NCI-H146 treated with DMSO at 0.1 percent for 48 hours (cell line): ENCODE data around the gene DNAJA3.

Source experiments
- DNase-seq: peaks from one replicate; lab custom pipeline; 2025; ENCODE audit not compliant: unreplicated experiment; lab: John Stamatoyannopoulos, UW

Gene DNAJA3

DNA sequence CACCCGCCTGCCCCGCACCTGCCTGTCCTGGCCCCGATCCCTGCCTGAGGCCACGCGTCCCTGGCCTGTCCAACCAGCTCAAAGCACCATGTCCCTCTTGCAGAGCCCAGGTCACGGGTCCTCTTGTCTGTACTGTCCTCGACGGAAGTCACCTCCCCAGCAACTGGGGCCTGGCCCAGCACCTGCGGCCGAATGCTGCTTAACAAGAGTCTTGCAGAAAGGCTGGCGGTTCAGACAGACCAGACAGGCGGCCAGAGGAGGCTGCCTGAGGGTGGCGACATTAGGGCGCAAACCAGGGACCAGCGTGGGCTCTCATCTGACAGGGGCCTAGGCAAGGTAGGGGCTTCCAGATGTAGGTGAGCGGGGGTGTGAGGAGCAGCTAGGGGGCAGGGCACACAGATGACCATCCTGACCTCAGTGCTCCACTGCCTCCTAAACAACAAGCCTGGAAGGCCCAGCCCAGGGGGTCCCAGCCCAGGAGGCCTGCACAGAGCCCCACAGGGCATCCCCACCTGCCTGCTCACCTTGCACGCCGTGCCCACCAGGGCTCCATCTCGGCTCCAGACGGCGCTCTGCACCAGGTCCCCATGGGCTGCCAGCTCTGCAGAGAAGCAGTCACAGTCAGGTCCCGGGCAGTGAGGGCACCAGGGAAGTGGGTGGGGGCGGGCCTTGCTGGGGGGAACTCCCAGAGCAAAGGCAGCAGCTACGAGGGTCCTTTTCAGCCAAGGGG, 20.5 kb upstream of the DNAJA3 start:
- no peak for DNase-seq

DNA sequence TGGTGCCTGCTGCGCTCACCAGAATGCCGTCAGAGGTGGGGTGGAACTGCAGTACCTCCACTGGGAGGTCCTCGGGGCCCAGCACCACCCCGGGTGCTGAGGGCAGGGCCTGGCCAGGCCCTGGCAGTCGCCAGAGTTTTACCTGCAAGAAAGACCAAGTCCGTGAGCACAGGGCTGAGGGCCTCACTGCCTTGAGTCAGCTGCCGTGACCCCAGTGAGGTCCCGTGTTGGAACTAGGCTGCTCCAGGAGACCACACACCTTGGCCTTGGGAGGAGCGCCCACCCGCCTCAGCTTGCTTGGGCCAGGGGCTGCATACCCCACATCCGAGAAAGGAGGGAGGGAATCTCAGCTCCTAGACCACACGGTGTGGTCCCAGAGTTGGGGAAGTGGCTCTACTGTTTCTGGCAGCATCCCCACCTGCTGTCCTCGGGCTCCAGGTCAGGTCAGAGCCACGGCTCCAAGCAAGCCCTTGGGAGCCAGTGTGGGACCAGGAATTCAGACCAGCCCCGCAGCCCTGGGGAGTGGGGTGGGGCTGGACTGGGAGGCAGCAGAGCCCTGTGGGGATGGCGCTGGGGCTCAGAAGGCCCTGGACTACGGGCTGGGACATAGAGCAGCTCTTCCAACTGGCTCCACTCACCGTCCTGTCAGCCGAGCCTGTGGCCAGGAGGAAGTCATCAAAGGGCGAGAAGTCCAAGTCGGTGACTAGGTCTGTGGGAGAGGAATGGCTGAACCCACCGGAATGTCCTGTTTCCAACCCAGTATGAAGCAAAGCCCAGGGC, 17.9 kb upstream of the DNAJA3 start:
- DNase-seq, result no peak

DNA sequence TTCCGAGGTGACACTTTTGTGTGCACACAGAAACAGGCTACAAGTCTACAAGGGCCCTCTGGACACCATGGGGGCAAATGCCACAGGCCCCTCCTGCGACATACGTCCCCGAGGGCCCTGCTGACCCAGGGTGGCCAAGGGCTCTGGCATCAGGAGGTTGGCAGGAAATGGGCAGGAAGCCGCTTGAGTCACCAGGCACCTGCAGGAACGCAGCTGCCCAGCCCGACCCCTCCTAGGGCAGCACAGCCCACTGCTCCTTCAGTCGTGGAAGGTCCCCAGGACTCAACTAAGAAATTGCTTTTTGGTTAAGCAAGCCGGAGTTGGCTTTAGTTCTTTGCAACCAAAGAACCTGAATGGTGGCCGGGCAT, 17.4 kb upstream of the DNAJA3 start:
- DNase-seq, result no peak

DNA sequence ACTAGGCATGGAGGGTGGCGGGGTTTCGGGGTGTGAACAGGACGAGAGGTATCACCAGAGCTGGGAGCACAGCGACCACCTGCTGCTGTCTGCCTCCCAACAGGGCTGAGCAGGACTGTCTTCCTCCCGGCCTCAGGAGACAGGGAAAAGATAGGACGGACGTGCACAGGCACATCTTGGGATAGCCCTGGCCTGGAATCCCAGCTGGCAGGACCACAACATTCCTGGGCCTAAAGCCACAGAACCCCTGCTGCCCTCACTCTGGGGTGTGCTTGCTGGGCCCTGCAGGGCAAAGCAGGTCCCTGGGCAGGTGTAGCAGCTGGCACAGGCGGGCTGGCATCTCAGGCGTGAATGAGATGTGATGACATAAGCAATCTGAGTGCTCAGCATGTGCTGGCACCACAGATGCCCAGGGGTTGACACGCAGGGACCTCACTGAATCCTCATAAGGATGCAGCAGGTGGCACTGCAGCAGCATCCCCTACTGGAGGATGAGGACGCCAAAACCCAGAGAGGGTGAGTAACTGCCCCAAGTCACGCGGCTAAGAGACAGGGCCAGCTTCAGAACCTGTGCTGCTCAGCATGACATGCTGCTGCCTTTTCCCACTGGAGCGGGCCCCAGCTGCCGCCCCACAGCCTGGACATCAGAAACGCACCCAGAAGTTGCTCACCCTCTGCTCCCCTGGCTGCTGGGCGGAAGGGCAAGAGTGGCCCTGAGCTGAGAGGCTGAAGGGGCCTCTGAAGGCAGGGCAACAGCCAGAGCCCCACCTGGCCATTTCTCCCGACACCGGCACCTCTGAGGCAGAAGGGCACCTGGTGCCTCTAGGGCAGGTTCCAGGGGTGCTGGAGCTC, 16.4 kb upstream of the DNAJA3 start:
- DNase-seq, result no peak

DNA sequence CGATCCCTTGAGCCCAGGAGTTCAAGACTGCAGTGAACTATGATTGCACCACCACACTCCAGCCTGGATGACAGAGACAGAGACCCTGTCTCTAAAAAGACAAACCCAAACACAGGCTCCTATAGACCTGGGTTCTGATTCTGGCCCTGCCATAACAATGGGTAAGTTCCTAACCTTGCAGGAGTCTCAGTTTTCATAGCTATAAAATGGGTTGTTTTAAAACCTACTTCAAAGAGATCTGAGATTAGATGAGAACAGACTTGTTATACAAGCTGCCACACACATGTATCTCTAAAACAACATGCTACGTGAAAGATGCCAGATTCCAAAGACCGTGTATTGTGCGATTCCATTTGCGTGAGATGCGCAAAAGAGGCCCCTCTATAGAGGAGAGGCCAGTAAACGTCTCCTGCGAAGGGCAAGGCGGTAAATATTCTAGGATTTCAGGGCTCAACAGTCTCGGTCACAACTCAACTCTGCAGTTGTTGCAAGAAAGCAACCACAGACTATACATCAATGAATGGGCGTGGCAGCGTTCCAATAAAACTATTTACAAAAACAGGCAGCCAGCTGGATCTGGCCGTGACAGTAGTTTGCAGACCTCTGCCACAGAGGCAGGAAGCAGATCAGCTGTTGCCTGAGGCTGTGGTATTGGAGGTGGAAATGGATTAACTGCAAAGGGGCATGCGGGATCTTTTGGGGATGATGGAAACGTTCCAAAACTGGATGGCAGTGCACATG, 15.2 kb upstream of the DNAJA3 start:
- no peak for DNase-seq

DNA sequence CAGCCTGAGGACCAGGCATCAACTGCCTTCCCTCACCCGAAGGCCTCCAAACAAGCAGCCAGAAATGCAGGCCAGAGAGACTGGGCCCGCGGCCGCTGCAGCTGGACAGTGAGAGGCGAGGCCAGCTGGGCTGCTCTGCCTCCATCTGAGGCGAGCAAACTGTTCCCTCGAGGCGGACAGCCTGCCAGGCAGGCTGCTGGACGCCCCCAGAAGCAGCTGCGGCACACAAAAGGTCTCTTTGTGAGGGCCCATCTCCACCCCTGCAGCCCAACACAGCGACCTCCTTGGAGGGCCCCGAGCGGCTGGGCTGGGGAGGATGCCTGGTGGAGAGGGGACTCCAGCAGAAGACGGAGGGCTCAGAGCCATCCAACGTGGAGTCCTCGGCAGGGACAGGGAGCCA, 14.0 kb upstream of the DNAJA3 start:
- DNase-seq, result no peak

- no peak for DNase-seq
Measured at GRCh38 chr16:4412159-4412558, 13.5 kb upstream of the DNAJA3 start.

DNA sequence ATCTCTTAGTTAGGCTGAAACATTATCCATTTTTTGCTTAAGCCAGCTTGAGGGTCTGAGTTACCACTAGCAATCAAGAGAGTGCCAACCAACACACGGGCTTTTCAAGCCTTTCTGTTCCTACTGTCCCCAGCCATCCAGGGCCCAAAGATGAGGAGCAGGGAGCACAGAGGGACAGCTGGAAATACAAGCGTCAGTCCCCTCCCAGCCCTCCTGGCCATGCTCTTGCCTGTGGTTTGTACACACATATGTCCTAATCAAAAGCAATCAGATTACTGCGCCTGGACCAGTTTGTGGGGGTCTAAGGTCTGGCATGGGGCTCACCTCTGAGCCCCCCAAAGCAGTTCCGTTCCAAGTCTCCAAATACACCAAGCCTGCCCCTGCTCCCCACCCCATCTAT, 12.8 kb upstream of the DNAJA3 start:
- DNase-seq, result no peak

DNA sequence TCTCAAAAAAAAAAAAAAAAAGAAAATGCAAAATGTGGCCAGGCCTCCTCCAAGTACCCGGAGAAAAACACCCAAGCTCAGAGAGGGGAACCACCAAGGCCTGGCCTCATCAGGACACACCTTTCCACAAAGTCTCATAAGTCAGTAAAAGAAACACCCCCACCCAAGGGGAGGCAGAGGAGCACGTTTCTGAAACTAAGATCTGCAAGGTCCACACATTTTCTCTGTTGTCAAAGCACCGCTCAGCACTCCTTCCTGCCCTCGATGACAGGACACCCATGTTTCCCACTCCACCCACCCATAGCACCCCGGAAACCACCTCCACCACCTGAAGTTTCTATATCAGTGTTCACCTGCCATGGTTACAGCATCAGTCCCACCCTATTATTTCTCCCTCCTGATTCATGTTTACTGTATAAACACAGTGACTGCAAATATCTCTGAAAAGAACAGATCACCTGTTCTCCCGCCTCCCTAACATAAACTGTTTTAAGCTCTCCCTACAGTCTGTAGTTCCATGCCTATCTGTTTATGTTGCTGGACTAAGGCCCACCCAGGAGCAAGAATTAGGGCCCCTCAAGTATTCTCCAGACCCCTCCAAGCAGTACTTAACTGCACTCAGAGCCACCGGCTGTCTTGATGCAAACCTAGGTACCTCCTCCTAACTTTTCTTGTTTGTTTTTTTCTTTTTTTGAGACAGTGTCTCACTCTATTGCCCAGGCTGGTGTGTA, 11.3 kb upstream of the DNAJA3 start:
- peak; percentile 45 for DNase-seq

- no peak for DNase-seq
Measured at GRCh38 chr16:4415538-4416199, 10.0 kb upstream of the DNAJA3 start.

DNA sequence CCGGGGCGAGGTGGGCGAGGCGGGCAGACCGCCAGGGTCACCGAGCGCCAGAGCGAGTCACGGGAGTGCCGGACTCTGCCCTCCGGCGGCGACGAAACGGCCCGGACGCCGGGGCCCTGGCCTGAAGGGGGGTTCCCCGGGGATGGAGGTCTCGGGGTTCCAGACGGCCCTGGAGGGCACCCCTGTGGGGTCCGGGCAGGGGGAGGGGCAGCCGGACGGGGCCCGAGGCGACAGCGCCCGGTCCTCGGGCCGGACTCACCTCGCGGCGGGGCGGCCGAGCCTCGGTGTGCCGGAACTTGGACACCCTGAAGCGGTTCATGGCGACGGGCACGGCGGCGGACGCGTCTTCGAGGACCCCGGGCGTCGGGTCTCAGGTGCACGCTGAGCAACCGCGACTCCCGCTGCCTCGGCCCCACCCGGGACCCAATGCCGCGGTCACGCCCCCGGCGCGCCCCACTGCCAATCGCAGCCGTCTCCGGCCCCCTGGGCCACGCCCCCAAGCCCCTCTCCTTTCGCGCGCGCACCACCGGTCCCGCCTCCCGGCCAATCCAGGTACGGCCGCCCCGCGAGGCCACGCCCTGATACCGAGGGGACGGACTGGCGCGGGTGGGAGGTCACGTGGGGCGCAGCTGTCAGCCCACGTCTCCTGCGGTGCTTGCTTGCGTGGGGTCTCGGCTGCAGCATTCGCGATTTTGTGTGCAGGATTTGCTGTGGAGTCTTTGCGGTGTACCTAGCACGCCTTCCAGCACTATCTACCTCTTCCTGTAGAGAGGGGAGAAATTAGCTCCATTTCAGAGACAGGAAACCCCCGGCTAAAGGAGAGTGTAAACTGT, 9.3 kb upstream of the DNAJA3 start, which contains the start of gene CORO7:
TSS of gene CORO7 (minus strand) at position 397 of the 833 bp plus-strand sequence. CDS start at position 319, 78 bp downstream.
- peak; percentile 90 for DNase-seq

DNA sequence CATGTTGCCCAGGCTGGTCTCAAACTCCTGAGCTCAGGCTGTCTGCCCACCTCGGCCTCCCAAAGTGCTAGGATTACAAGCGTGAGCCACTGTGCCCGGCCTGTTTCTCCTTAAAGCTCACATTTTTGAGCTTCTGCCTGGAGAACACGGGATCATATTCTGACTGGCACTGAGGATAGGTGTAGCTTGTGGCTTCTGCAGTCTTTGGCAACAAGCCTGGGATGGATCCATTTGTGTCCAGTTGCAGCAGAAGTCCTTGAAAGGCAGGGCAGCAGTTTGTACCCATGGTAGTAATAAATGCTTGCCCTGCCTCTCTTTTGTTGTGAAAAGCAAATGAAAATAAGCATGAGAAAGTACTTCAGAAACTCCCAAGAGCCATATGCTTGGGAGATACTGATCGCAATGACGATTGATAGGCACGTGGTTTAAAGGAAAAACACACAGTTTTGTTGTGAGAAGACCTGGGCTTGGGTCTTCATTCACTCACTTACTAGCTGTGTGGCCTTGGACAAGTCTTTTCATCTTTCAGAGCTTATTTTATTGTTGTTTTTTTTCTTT, 6.2 kb upstream of the DNAJA3 start:
- no peak for DNase-seq

DNA sequence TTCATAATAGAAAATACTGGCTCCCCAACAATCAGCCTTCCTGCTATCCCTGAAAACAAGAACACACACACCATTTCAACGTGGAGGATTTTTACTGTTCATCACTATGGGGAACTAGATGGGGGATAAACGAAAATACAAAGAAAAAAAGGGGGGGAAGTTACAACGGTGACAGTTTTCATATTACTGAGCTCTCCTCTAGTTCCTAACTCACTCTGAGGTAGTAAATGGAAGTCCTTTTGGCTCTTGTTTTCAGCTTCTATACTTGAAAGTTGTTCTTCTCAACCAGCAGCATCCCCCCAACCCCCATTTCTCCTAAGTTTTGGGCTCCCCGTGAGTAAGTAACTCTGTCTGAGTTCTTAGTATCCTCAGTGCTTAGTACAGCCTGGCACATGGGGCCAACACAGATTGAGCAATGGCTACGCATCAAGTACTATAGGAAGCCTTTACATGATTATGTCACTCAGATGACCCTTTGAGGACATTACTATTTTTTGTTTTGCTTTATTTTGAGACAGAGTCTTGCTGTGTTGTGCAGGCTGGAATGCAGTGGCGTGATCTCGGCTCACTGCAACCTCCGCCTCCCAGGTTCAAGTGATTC, 5.1 kb upstream of the DNAJA3 start:
- no peak for DNase-seq

DNA sequence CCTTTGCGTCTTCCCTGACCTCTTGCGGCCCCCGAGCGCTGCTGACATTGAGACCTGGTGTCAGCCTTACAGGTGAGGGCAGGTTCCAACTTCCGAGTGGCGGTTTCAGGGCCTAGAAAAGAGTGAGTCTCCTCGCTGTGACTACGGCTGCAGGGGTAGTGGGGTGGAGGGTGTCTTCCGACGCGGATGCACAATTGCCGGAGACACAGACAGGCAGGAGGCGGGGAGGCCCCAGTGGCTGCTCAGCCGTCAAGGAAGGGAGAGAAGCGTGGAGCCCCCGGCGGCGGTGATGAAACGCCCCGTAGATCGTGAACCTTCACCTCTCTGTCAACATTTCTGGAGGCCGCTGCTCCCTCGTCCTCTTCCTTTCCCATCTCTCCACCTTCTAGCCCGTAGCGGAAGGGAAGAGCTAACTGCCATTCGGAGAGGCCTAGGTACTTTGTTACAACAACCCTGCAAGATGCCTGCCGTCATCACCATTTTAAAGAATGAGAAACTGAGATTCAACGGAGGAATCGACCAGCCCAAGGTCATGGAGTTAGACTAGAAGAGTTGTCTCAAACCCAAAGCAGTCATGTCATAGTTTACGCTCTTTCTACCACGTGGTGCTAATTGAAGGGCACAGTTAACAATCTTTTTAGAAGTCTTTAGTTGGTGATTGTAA, 485 bp downstream of the DNAJA3 start:
- peak; percentile 50 for DNase-seq

- no peak for DNase-seq
Measured at GRCh38 chr16:4426722-4427372, 1.2 kb downstream of the DNAJA3 start.

GRCh38 chr16:4428500-4428899, 2.8 kb downstream of the DNAJA3 start:
- DNase-seq, result no peak

GRCh38 chr16:4431023-4431422, 5.4 kb downstream of the DNAJA3 start:
- no peak for DNase-seq
